Fibroblast of lung (primary cell): ENCODE results near the gene EFS.

Experiments used
- CTCF ChIP-seq, 2 donors: IDR thresholded peaks in 1 of 2; conservative IDR thresholded peaks in 1 of 2; 1 replicate in 1 of 2; 2 replicates in 1 of 2; pipeline ENCODE4 v1.5.1; 2011 to 2012; ENCODE audit warnings: low read length in 2 of 2, control low read depth in 1 of 2, inconsistent platforms in 1 of 2, low read depth in 1 of 2, mild to moderate bottlenecking in 1 of 2
- EZH2 ChIP-seq: IDR thresholded peaks from 2 replicates; pipeline ENCODE4 v1.5.1; 2012; ENCODE audit warnings: low read length, control low read depth, mild to moderate bottlenecking; ENCODE audit errors: missing control alignments

DNA sequence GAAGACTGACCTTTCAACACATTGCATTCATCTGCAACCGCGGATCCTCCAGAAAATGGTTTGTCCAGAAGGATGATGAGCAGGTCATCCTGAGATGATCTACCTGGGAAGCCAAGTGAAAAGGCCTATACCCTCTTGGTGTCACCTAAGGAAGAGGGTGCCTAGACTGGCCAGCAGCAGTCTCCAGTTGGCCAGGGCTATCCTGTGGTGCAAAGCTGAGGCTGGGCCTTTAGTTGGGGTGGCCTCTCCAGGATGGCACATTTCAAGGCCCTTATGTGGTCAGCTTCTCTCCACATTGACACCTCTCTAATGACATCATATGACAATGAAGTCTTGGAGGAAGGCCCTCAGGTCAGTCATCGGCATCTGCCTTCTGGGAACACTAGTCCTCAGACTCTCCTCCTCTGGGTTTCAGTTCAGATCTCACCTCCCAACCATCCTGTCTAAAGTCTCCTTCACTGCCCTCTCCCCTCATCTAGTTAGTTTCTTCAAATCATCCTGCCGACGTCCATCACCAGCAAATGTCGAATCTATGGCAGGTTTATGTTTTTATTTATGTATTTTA lies 9.0 kb downstream of the EFS start:
- TF ChIP-seq CTCF (conservative IDR thresholded peaks at IDR 0.05 in 1 of 2, IDR thresholded peaks at IDR 0.05 in 1 of 2; ENCODE audit: low read depth in 1 of 2, low read length in 2 of 2) (no peak), EZH2 (no peak)
